GM21619 (cell line): Measurements from ENCODE around the gene COL9A3.
"Not testable (repeated sequence)": the region's sequence is repeated elsewhere in the genome, so short reads cannot be mapped to it uniquely, and the experiment has no call there.

Source experiments
- ATAC-seq: cut with Tn5 transposase; IDR thresholded peaks from one replicate; pipeline ENCODE4 v1.9.1; 2021; ENCODE audit not compliant: unreplicated experiment

The COL9A3 gene

DNA sequence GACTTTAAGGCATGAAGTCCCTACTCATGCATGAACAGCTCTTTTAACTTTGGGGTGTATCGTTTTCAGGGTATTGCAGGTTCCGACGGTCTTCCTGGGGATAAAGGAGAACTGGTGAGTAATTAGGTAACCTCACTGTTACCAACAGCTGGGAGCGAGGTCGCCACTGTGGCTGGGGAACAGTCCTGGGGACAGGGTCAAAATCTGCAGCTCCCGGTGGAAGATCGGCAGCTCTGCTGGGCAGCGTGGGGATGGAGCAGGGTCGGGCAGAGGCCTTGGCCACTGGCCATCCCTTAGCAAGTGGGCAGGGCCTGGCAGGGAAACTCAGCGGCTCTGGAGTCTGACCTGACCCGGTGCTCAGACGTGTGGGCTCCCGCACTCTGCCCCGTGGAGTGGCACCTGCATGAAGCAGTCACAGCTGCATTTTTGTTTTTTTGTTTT, 16.1 kb downstream of the COL9A3 start:
- ATAC-seq = no peak

DNA sequence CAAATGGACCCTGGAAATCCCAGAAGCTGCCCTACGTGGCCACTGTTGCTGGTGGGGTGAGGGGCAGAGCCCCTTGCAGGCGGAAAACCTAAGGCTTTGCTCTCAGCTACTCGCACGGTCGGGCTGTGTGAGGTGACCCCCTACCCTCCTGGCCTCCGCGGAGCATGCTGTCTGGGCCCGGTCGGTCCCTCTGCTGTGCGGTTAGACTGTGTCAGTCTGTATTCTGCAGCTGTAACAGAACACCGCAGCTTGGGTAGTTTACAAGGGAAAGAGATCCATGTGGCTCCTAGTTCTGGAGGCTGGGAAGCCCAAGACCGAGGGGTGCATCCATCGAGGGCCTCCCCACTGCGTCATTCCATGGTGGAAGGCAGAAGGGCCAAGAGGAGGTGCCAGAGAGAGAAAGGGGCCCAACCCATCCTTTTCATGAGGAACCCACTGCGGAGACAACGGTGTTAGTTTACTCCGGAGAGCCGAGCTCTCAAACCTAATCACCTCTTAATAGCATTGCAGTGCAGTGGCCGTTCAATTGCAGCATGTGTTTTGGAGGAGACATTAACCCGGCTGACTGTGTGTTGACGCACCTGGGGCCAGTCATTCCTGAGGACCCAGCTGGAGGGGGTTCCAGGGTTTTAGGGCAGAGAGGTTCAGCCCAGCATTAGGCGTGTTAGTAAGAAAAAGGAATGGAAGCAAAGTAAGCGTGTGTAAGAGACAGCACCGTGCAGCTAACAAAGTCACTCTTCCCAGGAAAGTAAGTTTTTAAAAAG, 18.3 kb downstream of the COL9A3 start:
- no peak for ATAC-seq

DNA sequence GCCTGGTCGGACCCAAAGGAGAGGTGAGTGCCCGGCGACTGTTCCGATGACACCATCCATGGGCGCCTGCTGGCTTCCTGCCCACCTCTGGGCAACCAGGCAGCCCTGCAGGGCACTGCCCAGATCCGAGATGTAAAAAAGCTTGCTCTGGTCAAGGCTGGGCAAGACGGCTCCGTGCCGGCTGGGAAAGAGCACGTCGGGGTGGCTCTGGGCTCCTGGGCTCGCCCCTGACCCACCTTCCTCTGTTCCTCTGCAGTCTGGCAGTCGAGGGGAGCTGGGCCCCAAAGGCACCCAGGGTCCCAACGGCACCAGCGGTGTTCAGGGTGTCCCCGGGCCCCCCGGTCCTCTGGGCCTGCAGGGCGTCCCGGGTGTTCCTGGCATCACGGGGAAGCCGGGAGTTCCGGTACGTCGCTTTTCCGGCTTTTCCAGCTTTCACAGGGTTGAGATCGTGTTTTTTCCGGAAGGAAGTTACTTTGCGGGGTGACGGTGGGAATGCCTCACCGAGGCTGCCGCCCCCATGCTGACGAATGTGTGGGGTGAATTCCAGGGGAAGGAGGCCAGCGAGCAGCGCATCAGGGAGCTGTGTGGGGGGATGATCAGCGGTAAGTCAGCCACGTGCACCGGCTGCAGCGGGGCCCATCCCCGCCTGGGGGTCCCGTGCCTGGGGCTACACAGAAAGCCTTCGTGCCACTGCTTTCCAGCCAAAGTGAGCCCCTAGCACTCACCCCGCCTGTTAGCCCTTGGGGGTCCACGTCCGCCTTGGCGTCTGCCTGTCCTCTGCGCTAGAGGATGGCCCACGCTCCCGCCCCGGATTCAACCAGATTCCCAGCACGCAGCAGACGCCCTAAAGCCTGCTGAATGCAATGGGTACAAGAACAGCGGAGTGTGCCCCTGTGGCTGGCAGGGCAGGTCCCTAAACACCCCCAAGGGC, 19.3 kb downstream of the COL9A3 start:
- no peak for ATAC-seq

DNA sequence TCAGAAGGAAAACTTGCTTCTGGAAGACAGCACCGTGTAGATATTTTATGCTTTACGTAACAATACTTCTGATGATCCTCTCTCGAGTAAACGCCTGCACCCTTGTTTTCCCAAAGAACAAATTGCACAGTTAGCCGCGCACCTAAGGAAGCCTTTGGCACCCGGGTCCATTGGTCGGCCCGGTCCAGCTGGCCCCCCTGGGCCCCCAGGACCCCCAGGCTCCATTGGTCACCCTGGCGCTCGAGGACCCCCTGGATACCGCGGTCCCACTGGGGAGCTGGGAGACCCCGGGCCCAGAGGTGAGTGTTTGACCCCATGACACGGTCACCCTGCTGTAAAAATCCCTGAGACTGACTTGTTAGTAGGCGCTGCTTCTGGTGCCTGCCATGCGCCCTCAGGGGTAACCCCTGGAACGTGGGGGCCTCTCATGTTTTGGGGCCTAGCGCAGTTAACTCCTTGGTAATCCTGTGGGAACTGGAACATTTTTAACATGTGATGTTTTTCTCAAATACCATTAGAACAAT, 20.2 kb downstream of the COL9A3 start:
- no peak for ATAC-seq

DNA sequence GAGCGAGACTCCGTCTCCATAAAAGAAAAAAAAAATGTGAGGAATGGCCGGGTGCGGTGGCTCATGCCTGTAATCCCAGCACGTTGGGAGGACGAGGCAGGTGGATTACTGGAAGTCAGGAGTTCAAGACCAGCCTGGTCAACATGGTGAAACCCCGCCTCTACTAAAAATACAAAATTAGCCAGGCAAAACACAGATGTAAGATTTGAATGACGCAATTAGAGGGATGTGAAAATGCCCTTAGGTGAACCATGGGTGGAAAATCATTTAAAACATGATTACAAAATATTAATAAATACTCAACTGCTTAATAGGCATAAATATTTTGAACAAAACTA, 20.9 kb downstream of the COL9A3 start:
- no peak for ATAC-seq

DNA sequence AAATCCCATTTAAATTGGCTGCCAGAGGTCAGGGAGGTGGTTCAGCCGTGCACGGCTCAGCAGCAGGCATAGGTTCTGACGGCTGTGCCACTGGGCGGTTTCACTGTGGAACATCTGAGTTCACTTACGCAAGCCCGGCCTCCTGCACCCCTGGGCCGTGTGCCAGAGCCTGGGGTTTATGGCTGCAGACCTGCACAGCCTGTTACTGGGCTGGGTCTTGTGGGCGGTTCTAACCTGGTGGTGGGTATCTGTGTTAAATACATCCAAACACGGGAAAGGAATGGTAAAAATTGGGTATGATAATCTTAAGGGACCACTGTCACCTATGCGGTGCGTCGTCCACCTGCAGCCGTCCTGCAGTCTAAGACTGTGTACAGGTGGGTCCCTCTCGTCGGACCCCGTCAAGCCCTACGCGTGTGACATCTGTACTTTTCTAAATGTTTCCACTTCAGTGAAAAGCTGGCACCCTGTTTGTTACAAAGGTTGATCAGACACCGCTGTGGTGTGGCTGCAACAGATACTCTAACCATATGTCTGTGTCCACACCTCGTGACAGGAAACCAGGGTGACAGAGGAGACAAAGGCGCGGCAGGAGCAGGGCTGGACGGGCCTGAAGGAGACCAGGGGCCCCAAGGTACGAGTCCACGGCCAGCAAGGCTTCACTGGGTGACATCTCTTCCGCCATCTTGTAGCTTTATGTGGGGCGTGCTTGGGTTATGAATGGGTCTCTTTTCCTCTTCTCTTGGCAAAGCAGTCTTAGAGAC, 21.5 kb downstream of the COL9A3 start:
- peak; percentile 54 for ATAC-seq

DNA sequence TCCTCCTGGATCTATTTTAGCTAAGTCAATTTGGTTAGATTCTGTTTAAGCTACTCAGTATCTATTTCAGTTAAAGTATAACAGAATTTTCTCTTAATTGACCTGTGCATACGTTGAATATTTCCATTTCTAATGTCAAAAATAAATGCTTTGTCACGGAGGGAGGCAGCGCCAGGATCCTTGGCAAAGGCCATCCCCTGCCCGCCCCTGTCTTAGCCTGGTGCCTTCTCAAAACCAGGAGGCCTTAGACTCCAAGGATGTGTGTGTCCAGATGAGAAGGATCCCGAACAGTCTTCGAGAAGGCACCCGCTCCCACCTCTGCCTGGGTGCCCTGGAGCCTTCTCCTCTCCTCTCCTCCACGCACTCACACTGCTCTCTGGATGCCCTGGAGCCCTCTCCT, 22.4 kb downstream of the COL9A3 start:
- ATAC-seq = no peak

DNA sequence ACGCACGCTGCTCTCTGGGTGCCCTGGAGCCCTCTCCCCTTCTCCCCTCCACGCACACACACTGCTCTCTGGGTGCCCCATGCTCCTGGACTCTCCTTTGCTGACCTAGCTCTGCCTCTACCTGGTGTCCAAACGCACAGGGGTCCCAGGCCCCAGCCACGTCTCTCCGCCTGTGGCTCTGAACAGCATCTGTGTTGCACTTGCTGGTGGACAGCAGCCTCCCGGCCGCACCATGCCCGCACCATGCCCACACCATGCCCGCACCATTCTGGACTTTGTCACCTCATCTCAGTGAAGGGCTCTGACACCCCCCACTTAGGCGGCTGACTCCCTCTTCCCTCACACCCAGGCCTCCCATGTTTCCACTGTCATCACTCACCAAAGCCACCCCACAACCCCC, 23.0 kb downstream of the COL9A3 start:
- ATAC-seq = no peak

DNA sequence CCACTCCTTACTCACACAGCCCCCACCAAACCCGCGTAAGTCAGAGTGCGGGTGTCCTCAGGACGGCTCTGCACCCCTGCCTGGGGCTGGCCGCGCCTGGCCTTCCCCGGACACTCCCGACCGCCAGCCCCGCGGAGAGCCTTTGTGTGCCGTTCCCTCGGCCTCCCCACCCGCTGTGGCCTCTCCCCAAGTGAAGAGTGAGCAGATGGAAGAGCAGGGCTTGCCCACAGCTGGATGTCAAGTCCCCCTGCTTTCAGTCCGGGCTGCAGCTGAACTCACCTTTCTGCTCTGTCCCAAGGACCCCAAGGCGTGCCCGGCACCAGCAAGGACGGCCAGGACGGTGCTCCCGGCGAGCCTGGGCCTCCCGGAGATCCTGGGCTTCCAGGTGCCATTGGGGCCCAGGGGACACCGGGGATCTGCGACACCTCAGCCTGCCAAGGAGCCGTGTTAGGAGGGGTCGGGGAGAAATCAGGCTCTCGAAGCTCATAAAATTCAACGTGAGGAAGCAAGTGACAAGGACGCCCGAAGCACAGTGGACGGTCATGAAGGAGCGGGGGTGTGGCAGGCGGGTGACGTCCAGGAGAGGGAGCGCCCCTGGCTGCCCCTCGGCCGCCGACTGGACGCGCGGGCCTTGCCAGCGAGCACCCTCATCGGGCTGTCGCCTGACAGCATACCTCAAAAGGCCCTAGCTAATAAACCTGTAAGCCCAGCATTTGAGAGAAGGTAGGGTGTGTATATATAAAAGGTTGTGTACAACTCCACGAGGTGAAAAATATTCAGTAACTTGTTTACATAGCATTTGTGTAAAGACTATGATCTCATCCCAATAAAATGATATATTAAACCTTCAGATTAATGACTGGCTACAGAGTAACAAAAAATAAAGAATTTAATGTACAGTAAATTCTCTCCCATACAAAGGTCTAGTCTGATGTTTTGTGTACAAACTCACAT, 23.7 kb downstream of the COL9A3 start:
- ATAC-seq = no peak

DNA sequence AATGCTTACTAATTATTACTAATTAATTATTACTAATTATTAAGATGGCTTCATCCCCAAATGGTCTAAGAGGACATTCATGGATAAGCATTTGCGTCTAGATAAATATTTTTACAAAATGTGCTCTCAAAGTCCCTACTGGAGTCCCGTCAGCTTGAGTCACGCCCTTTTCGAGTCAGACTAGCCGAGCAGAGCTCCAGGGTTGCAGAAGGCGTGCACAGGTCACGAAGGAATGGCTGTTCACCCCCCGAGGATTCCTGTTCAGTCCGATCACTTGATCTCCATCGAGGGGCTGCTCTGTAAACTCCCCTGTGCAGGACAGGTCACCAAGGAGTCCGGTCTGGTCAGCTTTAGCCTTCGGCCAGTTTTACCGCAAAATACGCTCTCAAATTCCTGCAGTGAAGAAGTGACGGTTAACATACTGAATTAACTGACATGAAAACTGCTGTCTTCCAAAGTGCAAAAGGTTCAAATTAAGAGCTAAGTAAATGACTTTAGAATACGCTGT, 24.9 kb downstream of the COL9A3 start:
- ATAC-seq = no peak

DNA sequence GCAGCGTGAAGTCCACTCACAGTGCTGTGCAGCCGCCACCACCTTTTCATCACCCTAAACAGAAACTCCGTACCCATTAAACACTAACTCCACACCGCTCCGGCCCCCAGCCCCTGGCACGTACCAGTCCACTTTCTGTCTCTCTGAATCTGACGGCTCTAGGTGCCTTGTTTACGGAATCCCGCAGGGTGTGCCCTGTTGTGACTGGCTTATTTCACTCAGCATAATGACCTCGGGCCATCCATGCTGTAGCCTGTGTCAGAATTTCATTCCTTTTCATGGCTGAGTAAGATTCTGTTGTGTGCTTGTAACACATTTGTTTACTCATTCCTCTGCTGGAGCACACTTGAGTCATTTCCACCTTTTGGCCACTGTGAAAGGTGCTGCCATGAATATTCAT, 26.8 kb downstream of the COL9A3 start:
- no peak for ATAC-seq

DNA sequence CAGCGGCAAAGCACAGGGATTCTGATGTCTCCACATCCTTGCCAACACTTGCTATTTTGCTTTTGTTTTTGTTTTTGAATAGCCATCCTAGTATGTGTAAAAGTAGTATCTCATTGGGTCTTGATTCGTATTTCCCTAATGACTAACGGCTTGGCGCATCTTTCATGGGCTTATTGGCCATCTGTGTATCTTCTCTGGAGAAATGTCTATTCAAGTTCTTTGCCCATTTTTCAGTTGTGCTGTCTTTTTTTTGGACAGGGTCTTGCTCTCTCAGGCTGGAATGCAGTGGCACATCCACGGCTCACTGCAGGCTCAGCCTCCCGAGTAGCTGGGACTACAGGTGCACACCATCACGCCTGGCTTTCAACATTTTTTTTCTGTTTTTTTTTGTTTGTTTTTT, 27.3 kb downstream of the COL9A3 start:
- ATAC-seq = no peak

DNA sequence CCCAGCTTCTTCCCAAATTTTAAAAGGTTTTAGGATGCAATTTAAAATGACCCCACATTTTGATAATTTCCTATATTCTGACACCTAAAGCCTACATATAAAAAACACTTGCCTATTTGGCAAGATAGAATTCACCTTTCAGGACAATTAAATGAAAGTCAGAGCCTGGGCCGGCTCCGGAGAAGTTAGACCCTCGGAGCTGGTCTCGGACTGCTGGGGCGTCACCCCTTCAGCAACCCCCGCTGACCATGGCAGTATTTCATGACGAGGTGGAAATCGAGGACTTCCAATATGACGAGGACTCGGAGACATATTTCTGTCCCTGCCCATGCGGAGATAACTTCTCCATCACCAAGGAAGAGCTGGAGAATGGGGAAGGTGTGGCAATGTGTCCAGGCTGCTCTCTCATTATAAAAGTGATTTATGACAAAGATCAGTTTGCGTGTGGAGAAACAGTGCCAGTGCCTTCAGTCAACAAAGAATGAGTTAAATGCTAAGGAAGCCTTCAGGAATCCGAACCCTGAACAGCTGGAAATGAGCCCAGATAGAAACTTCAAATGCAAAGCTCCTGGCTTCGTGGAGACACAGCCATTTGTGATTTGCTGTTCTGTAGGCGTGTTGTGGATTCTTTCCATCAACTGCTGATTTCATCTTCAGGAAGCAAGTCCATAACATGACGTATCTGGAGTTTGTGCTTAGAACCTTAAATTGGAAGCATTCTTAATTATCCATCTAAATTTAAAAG, 28.7 kb downstream of the COL9A3 start:
- no peak for ATAC-seq

DNA sequence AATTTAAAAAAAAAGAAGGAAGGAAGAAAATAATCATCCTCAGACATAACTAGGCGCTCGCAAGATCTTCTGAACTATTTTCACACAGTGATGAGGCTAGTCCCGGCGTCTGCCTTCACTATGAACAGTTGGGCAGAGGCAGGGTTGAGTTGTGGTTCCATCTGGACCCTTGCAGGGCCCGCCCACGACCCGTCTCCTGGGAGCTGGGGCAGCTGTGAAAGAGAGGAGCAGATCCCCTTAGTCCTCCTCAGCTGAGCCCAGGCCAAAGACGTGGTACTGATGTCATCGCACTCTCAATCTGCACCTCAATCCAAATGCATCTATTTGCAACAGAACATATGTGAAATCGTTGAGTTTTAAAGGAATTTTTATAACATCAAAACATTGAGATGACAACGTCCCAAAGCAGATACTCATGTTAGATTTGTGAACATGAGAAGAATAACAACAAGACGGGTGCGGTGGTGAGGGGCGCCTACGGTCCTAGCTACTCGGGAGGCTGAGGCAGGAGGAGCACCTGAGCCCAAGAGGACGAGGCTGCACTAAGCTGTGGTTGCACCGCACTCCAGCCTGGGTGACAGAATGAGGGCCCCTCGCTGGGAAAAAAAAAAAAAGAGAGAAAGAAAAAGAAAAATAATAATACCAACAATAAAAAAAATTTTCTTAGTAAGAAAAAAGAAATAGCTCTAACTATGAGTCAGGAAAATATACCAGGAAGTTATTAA, 29.5 kb downstream of the COL9A3 start:
- ATAC-seq = no peak

DNA sequence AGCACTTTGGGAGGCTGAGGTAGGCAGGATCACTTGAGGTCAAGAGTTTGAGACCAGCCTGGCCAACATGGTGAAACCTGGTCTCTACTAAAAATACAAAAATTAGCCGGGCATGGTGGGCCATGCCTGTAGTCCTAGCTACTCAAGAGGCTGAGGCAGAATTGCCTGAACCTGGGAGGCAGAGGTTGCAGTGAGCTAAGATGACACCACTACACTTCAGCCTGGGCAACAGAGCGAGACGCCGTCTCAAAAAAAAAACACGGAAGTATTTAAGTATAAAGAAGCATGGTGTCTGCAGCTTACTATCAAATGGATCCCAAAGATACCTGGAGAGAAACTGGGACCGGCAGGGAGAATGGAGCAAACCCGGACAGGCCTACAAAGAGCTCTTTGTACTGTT, 32.1 kb downstream of the COL9A3 start:
- ATAC-seq = not testable (repeated sequence)

DNA sequence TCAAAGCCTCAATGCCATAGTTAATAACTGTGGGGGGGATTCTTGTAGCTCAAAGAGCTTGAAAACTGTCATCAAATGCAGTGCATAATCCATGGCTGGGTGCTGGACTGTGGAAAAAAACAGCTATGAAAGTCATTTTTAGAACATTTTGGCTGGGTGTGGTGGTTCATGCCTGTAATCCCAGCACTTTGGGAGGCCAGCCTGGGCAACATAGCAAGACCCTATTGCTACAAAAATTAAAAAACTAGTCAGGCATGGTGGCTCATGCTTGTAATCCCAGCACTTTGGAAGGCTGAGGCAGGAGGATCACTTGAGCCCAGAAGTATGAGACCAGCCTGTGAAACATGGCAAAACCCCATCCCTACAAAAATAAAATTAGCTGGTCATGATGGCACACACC, 32.6 kb downstream of the COL9A3 start:
- no peak for ATAC-seq

DNA sequence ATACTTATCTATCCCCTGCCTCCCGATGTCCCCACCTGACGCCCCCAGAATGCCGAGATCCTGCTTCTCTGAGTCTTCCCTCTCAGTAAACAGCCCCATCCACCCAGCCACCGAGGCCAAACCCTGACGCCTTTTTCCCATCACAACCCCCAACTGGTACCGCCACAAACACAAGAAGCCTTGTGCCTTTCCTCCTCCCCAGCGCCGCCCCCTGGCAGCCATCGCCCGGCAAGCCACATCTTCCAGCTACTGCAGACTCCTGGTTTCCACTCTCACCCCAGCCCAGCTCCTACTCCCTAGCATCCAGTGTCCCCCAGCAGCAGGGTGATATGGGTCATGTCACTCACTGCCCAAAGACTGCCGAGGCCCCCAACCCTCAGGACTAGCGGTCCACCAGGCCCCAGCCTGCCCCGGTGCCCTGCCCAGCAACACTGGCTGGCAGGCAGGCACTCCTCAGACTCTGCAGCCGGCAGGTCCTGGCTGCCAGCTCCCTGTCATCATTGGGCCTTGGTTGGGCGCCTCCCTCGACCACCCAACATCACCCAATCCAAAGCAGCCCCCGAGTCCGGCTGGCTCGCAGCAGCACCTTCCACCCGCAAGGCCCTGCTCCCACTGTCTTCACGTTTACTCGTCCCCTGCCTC, 33.6 kb downstream of the COL9A3 start:
- ATAC-seq = no peak

DNA sequence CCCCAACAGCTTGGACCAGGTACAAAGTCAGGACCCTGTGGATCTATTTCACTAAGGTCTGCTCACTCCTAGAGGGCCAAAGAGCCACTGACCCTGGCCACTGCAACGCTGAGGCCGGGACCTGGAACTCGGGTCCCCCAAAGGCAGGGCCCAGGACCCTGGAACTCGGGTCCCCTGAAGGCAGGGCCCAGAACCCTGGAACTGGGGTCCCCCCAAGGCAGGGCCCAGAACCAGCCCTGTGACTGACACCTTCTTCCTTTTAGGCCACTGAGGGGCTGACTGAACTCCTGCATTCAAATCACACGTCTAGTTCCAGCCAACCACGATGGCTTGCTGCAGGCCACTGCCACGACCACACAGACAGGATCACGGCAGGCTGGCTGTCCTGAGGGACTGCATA, 35.3 kb downstream of the COL9A3 start:
- ATAC-seq = no peak
